ENCODE measurements around the gene AGPAT2.

- TF ChIP-seq, protein P1, sequence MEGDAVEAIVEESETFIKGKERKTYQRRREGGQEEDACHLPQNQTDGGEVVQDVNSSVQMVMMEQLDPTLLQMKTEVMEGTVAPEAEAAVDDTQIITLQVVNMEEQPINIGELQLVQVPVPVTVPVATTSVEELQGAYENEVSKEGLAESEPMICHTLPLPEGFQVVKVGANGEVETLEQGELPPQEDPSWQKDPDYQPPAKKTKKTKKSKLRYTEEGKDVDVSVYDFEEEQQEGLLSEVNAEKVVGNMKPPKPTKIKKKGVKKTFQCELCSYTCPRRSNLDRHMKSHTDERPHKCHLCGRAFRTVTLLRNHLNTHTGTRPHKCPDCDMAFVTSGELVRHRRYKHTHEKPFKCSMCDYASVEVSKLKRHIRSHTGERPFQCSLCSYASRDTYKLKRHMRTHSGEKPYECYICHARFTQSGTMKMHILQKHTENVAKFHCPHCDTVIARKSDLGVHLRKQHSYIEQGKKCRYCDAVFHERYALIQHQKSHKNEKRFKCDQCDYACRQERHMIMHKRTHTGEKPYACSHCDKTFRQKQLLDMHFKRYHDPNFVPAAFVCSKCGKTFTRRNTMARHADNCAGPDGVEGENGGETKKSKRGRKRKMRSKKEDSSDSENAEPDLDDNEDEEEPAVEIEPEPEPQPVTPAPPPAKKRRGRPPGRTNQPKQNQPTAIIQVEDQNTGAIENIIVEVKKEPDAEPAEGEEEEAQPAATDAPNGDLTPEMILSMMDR (conservative IDR thresholded peaks at IDR 0.05 in 1 of 2, IDR thresholded peaks at IDR 0.05 in 1 of 2; ENCODE audit: low read depth in 1 of 2, low read length in 2 of 2): no peak
- no peak for TF ChIP-seq EZH2 (IDR thresholded peaks at IDR 0.05; ENCODE audit: low read length, missing control alignments)
These were observed 3.5 kb downstream of the AGPAT2 start for GRCh38 chr9:136683755-136684154.

Data from fibroblast of lung (primary cell).